CD4-positive, alpha-beta T cell (primary cell): ENCODE results near the gene PADI1. TPM values are rescaled to one million over a fixed set of nuclear protein-coding genes. Genes with fewer than 3 reads are reported as not detected.
A peak's percentile ranks its signal among the peaks of the same experiment; 100 is the strongest.

Experiments used
- ATAC-seq: fragments of 200-7000 bp; cut with Tn5 transposase; one replicate; pipeline ENCODE4 v1.10.0; 2022; ENCODE audit warnings: mild to moderate bottlenecking; ENCODE audit not compliant: poor library complexity
- CTCF ChIA-PET: fragments of 350-600 bp; sonication (Branson Sonifier 250); formaldehyde crosslinking; loops from one replicate; lab custom pipeline; 2021; ENCODE audit warnings: antibody characterized with exemption, inconsistent platforms; lab: Charles Lee
- POLR2A ChIA-PET: fragments of 350-600 bp; sonication (Branson Sonifier 250); formaldehyde crosslinking; loops from one replicate; lab custom pipeline; 2021; ENCODE audit warnings: antibody characterized with exemption, inconsistent platforms; lab: Charles Lee
- DNase-seq, 14 experiments: peaks; one replicate each; pipeline ENCODE4 v3.0.0-alpha.2; 2013 to 2020; ENCODE audit warnings: mixed read lengths in 2 of 14
- H3K27ac ChIP-seq, 2 donors: one replicate each; pipeline versions ENCODE4 v1.5.1 to v1.7.0; 2013; ENCODE audit warnings: low read length in 2 of 2, low read depth in 1 of 2, mild to moderate bottlenecking in 1 of 2
- H3K27me3 ChIP-seq, 2 experiments: 1 replicate in 1 of 2; 2 replicates in 1 of 2; pipeline versions ENCODE4 v1.6.1 to v1.7.0; 2013; ENCODE audit warnings: low read length in 2 of 2, control low read depth in 1 of 2, mild to moderate bottlenecking in 1 of 2, moderate library complexity in 1 of 2; ENCODE audit not compliant: insufficient read depth in 2 of 2, control insufficient read depth in 1 of 2
- H3K36me3 ChIP-seq: one replicate; pipeline ENCODE4 v1.6.1; 2013; ENCODE audit warnings: low read length, control low read depth; ENCODE audit not compliant: insufficient read depth
- H3K4me1 ChIP-seq: one replicate; pipeline ENCODE4 v1.6.1; 2013; ENCODE audit warnings: low read length, control low read depth; ENCODE audit not compliant: insufficient read depth
- H3K4me3 ChIP-seq: one replicate; pipeline ENCODE4 v1.5.1; 2013; ENCODE audit warnings: mild to moderate bottlenecking, low read length, moderate library complexity
- H3K9me3 ChIP-seq, 2 experiments: 1 replicate in 1 of 2; 2 replicates in 1 of 2; pipeline versions ENCODE4 v1.6.1 to v1.7.0; 2013; ENCODE audit warnings: low read length in 2 of 2, mild to moderate bottlenecking in 2 of 2, control low read depth in 1 of 2, moderate library complexity in 1 of 2; ENCODE audit not compliant: control insufficient read depth in 1 of 2, insufficient read depth in 1 of 2
- H3K27ac Mint-ChIP-seq: one replicate; pipeline ENCODE4 v1.8.0; 2020; ENCODE audit warnings: mixed read lengths
- H3K27me3 Mint-ChIP-seq: one replicate; pipeline ENCODE4 v1.8.0; 2021; ENCODE audit warnings: mixed read lengths
- H3K36me3 Mint-ChIP-seq: one replicate; pipeline ENCODE4 v1.8.0; 2021; ENCODE audit warnings: low read depth, mixed read lengths
- H3K4me1 Mint-ChIP-seq: one replicate; pipeline ENCODE4 v1.8.0; 2021; ENCODE audit warnings: low read depth, mixed read lengths
- H3K4me3 Mint-ChIP-seq: one replicate; pipeline ENCODE4 v1.8.0; 2020; ENCODE audit warnings: mild to moderate bottlenecking, mixed read lengths
- H3K9me3 Mint-ChIP-seq: one replicate; pipeline ENCODE4 v1.8.0; 2020; ENCODE audit warnings: mixed read lengths
- intact Hi-C, 2 experiments: fragments of 100-400 bp; cut with DNase I in 1 of 2; cut with micrococcal nuclease in 1 of 2; formaldehyde crosslinking; loops; one replicate each; pipeline versions ENCODE4 v1.15.1 to v1.9.0; 2023 to 2025; cut with DNase I, micrococcal nuclease
- total RNA-seq, 174 experiments: library from RNA in 2 of 174; stranded (reverse) in 2 of 174; gene quantifications; one replicate each; pipeline ENCODE4 v1.2.3 and lab custom pipeline; 2021 to 2026
- TF ChIP-seq, protein P1 (sequence below): fragments of 200-600 bp; IDR thresholded peaks from one replicate; pipeline ENCODE4 v1.8.0; 2022; ENCODE audit warnings: antibody characterized with exemption, mild to moderate bottlenecking

The PADI1 gene
- total RNA-seq, 2 experiments from 2014 or later, result not detected

DNA sequence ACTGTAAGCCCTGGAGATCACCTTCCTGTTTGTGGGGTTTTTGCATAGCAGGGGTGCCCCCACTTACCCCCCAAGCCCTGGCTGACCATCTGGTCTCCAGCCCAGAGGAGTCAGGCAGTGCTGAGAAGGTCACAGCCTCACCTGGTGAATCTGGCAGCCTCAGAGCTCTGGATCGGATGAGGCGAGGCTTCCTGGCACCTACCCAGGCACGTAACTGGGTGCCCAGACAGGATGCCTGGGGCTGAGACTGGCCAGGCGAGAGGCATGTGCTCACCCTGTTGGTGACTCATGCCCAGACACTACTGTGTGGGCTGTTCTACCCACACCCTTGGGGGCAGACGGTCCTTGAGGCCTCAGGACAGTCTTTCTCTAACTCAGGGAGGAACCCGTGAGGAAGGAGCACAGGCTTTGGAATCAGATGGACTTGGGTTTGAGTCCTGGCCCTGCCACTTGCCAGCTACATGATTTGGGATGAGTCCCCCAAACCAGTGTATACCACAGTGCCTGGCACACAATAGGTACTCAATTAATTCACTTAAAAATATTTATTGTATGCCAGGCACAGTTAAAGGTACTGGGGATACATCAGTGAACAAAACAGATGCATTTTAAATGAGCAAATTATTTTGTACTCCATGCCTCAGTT, 28.9 kb downstream of the PADI1 start:
- Histone ChIP-seq H3K4me3 (no peak overlapping the region), H3K27ac (no peak overlapping the region), H3K4me1 (peaks cover 4% of the 10 kb centered on the region), H3K9me3 (no peaks in the 10 kb centered on the region), H3K36me3 (no peaks in the 10 kb centered on the region), H3K27me3 (no peaks in the 10 kb centered on the region)
- Mint-ChIP-seq H3K36me3 (no peaks in the 10 kb centered on the region), H3K4me3 (no peak overlapping the region), H3K4me1 (peaks cover 5% of the 10 kb centered on the region), H3K27ac (no peak overlapping the region), H3K9me3 (no peaks in the 10 kb centered on the region), H3K27me3 (no peaks in the 10 kb centered on the region)
- intact Hi-C loops, result no loop called here
- POLR2A ChIA-PET, result no interaction called here
- ATAC-seq (no peak), DNase-seq (peak in 2 of 14 experiments; percentile 34 to 55)
- CTCF ChIA-PET, result interaction anchor here (3.3 kb wide), 1 partner anchor 108 kb away, joined by 17 read pairs; no protein-coding TSS in a partner anchor
- TF ChIP-seq, protein P1, sequence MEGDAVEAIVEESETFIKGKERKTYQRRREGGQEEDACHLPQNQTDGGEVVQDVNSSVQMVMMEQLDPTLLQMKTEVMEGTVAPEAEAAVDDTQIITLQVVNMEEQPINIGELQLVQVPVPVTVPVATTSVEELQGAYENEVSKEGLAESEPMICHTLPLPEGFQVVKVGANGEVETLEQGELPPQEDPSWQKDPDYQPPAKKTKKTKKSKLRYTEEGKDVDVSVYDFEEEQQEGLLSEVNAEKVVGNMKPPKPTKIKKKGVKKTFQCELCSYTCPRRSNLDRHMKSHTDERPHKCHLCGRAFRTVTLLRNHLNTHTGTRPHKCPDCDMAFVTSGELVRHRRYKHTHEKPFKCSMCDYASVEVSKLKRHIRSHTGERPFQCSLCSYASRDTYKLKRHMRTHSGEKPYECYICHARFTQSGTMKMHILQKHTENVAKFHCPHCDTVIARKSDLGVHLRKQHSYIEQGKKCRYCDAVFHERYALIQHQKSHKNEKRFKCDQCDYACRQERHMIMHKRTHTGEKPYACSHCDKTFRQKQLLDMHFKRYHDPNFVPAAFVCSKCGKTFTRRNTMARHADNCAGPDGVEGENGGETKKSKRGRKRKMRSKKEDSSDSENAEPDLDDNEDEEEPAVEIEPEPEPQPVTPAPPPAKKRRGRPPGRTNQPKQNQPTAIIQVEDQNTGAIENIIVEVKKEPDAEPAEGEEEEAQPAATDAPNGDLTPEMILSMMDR, result no peak

DNA sequence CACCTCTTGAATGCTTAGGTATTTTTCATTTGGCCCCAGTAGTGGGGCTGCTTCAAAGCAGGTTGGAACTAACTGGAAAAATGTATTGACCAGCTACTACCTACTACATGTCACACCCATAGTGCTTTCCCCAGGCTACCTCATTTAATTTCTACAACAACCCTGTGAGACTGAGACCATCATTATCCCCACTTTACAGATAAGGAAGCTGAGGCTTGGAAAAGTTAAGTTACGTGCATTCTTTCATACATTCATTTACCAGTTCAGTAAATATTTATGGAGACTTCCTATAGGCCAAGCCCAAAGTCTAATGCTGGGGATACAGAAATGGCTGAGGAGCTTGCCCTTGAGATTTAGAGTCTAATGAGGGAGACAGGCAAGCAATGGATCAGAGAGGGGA, 29.5 kb downstream of the PADI1 start:
- Mint-ChIP-seq H3K27me3 (no peaks in the 10 kb centered on the region), H3K4me3 (no peak overlapping the region), H3K9me3 (no peaks in the 10 kb centered on the region), H3K36me3 (no peaks in the 10 kb centered on the region), H3K27ac (no peak overlapping the region), H3K4me1 (peaks cover 5% of the 10 kb centered on the region)
- TF ChIP-seq, protein P1, result no peak
- ATAC-seq, result no peak
- Histone ChIP-seq H3K27ac (no peak overlapping the region), H3K27me3 (no peaks in the 10 kb centered on the region), H3K4me3 (no peak overlapping the region), H3K4me1 (peaks cover 4% of the 10 kb centered on the region), H3K36me3 (no peaks in the 10 kb centered on the region), H3K9me3 (no peaks in the 10 kb centered on the region)
- CTCF ChIA-PET, result interaction anchor here (3.3 kb wide), 1 partner anchor 109 kb away, joined by 17 read pairs; no protein-coding TSS in a partner anchor
- intact Hi-C loops, result no loop called here
- POLR2A ChIA-PET, result no interaction called here
- no peak for DNase-seq

DNA sequence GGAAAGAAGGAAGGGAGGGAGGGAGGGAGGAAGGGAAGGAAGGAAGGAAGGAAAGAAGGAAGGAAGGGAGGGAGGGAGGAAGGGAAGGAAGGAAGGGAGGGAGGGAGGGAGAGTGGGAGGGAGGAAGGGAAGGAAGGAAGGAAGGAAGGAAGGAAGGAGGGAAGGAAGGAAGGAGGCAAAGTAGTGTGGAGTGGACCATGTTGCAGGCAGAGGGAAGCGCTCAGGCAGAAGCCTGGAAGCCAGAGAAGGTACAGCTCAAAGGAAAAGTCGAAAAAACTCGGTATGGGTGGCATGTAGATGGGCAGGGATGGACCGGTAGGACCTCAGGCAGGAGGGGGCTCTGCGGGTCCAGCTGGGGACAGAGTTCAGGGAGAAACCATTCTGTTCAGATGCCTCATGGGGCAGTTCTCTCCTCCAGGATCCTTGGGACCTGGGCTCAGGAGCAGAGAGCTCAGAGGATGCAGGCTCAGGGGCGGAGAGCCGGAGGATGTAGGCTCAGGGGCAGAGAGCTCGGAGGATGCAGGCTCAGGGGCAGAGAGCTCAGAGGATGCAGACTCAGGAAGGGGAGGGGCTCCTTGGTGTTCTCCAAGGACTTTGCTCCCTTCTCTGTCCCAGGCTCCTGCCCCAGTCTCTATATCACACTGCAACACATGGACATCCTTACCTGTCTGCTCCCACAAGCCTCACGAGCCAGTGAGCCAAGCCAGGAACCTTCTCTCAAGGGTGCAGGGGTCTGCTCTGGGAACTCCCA, 30.4 kb downstream of the PADI1 start:
- ATAC-seq (no peak), DNase-seq (no peak)
- Histone ChIP-seq H3K9me3 (no peaks in the 10 kb centered on the region), H3K36me3 (no peaks in the 10 kb centered on the region), H3K4me3 (no peak overlapping the region), H3K27ac (no peak overlapping the region), H3K4me1 (peaks cover 4% of the 10 kb centered on the region), H3K27me3 (no peaks in the 10 kb centered on the region)
- intact Hi-C loops, result loop anchor here in 1 of 2 experiments (5.0 kb wide), 2 partner anchors 173 to 283 kb away; no protein-coding TSS in a partner anchor
- peaks cover 5% of the 10 kb centered on the region for H3K4me1 Mint-ChIP-seq
- no peaks in the 10 kb centered on the region for H3K27me3 Mint-ChIP-seq
- no peak overlapping the region for H3K4me3 Mint-ChIP-seq
- POLR2A ChIA-PET, result no interaction called here
- CTCF ChIA-PET, result interaction anchor here (3.3 kb wide), 1 partner anchor 110 kb away, joined by 17 read pairs; no protein-coding TSS in a partner anchor
- no peaks in the 10 kb centered on the region for H3K9me3 Mint-ChIP-seq
- no peak overlapping the region for H3K27ac Mint-ChIP-seq
- TF ChIP-seq, protein P1, result no peak
- H3K36me3 Mint-ChIP-seq, result no peaks in the 10 kb centered on the region
